Stimulated activated CD4-positive, alpha-beta T cell treated with anti-CD3 and anti-CD28 coated beads, Interleukin-15, amount 100 ng/mL, for 48 hours (primary cell): ENCODE measurements around the gene TMTC2.

ENCODE experiments used
- DNase-seq, 2 donors: peaks; one replicate each; pipeline ENCODE4 v3.0.0-alpha.2; 2020; ENCODE audit warnings: low read depth in 2 of 2

The TMTC2 gene

GRCh38 chr12:82682326-82682725 lies 4.4 kb upstream of the TMTC2 start:
- no peak for DNase-seq

DNA sequence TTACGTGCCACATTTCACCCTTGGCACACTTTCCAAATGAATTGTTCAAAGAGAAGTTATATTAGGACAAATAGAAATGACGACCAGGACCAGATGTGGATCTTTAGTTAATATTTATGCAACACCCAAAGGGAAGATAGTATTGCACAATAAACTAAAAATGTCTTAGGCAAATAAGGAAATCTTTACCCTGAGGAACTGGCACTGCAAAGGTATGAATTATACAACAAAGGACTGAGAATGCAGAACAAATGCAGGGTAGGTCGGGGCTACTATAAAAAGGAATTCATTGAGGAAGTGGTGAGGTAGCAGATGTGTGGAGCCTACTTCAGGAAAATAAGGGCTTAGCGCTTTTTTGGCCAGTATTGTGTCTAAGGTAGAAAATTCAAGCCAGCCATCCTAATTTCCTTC lies 3.9 kb upstream of the TMTC2 start:
- no peak for DNase-seq

DNA sequence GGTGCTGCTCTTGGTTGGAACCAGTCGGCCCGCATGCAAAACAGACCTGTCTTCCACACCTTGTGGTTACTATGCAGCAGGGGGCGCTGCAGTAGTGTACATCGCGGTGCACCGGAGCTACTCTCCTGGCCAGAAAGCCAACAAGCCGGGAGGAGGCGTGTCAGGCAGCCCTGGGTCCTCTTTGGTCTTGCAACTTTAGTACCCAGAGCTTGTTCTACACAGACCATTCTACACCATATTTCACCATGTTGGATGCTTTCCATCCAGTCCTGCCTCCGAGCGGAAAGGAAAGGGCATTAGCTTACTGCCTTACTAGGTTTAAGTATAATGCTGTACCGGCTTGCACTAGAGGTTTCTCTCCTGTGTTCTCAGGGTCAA lies 927 bp upstream of the TMTC2 start:
- DNase-seq = peak; percentile 82 to 92

GRCh38 chr12:82687021-82688011 lies 610 bp downstream of the TMTC2 start:
- peak; percentile 26 to 34 for DNase-seq

DNA sequence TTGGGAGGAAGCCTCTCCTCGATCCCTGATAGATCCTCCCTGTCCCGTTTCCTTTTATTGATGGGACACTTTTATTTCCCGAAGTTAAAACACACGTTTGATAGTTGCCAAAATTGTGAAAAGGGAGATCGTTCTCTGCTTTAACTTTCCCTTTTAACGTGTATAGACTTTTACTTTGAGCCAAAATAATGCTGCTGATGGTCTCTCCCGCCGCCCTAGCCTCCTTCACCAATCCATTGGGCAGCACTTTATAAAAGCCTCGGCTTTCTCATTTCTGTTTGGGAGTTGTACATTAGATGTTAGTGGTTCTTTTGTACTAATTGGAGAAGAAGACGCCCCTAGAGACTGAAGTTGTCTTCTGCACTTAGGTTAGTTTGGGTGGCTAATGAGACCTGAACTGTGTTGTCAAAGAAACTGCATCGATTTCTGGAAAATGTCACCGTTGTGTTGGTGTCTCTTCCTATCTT lies 1.4 kb downstream of the TMTC2 start:
- no peak for DNase-seq

- no peak for DNase-seq
Observed at GRCh38 chr12:82688596-82688995, 1.9 kb downstream of the TMTC2 start.

GRCh38 chr12:82690006-82690405 lies 3.3 kb downstream of the TMTC2 start:
- no peak for DNase-seq

DNA sequence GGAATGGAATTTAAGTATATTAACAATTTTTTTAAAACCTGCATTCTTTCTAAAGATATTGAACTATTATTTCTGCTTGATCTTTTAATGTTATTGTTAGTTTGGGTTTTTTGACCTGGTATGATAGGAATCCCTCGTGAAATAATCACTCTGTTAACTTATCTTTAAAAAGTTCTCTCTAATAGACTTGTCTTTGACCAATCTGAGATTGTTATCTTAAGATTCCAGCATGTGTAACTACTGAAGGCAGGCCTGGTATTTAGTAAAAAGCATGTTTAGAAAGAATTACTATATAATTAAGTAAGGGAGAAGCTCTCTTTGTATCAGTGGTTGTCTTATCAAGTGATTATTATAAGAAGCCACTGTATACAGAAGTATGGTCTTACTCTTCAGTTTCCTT lies 4.8 kb downstream of the TMTC2 start:
- no peak for DNase-seq

DNA sequence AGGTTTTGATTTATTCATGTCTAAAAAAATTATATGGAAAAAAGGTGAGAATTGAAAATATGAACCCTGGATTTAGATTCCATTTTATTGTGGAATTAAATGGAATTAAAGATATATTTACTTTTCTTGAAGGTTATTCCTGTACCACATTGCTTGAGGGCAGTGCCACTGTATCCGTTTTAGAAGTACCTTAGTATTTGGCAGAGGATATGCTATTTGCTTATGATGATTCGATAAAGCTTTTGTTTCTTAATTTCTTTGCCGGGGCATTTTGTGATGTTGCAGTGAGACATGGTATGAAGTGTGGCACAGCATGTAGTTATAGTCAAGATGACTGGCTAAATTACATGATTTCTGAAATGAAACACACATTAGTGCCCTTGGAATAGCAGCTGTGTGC lies 7.6 kb downstream of the TMTC2 start:
- DNase-seq = no peak

GRCh38 chr12:82694970-82695369 lies 8.3 kb downstream of the TMTC2 start:
- no peak for DNase-seq

- no peak for DNase-seq
Observed at GRCh38 chr12:82695531-82695930, 8.8 kb downstream of the TMTC2 start.

DNA sequence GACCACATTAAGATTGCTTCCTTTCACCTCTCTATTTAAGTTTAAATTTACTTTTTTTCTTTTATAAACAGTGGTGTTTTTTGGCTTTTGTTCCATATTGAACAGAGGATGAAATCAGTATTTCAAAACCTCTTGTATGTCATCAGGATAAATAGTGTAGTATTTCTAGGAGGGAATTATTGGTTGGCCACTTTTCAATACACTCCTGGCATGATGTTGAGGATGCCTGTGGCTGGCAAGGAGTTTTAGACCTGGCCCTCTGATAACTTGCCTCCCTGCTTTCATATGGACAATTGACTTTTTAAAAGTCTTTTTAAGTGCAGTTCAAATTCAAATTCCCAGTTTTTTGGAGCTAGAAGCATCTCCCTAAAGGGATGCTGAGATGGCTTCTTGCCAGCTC lies 9.8 kb downstream of the TMTC2 start:
- DNase-seq = no peak

- DNase-seq = no peak
Observed at GRCh38 chr12:82698708-82699564, 12.2 kb downstream of the TMTC2 start.

DNA sequence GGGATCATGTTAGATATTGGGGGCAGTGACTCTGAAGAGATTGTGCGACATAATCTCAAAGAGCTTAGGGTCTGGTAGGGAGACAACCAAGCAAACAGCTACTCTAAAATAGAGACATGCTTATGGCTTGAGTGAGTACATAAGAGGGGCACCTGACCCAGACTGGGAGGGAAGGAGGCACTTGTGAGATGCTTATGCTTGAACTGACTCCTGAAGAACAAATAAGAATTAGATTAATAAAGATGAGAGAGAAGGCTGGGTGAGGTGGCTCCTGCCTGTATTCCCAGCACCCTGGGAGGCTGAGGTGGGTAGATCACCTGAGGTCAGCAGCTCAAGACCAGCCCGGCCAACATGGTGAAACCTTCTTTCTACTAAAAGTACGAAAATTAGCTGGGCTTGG lies 19.1 kb downstream of the TMTC2 start:
- no peak for DNase-seq

GRCh38 chr12:82708061-82708879 lies 21.6 kb downstream of the TMTC2 start:
- DNase-seq = no peak

DNA sequence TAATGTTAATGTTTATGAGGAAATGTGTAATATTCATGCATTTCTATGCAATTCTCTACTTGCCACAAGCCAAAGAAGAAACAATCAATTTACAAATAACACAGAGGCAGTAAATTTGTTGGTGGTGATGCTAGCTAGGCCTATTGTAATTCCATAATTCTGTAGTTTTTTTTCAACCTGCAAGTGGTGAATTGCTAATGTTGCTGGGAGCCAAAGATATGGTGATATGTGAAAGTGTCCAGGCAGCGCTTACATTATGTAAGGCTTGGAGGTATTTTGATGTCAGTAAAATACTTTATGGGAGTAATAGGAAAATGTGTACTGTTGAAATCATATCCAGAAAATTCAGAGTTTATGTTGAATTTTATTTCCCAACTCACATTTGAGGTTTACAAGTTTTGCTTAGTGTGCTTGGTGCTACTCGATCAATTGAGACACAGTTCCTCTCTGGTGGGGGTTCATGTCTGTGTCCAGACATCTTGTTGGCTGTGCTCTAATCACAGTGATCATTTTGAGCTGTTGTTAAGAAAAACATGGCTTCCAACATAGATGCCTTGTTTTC lies 23.2 kb downstream of the TMTC2 start:
- DNase-seq = no peak

DNA sequence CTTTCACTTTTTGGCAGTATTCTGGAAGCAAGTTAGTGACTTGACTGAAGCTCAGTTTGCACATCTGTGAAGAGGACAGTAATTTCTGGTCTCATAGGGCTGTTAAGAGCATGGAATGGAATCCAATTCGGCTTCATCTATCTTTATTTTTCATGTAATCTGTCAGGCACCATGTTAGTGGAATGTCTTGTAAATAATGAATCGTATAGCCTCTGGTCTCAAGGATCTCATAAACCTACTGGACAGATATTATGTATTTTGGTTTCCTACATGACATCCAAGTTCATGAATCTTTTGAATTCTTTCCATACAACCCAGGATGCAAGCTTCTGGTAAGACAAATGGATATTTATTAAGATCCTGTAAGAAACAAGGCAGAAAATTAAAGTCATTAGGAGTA lies 24.0 kb downstream of the TMTC2 start:
- no peak for DNase-seq

DNA sequence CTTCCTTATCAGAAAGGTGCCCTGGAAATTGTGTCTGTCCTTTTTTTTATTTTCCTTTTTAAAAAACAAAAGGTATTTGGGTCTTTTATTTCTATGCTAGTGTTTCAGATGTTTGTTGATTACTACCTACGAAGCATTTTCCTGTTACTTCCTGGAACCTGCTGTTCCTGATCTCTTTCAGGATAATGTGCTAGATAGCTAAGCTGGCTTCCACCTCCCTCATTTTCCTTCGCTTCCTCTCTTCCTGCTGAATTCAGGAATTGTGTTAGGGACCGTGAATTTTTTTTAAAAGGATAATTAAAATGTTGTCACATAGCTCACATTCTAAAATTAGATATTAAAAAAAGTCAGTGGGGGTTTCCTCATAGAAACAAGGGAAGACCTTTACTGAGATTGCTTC lies 27.7 kb downstream of the TMTC2 start:
- no peak for DNase-seq

GRCh38 chr12:82721726-82722125 lies 35.0 kb downstream of the TMTC2 start:
- DNase-seq = no peak

DNA sequence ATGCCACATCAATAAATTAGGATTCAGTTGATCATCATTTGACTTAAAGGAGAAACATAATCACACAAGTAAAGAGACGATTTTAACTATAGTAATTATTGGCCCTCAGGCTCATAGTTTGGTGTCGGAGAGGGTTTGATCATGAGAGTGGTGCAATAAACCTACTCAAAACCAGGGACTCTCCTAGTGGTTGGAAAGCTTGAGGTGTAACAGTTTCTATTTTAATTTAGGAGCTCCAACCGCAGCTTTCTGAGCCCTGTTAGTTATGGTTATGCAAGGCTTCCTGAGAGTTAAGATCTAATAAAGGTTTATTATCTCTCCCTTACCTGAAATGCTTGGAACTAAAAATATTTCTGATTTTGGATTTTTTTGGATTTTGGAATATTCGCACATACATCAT lies 36.4 kb downstream of the TMTC2 start:
- no peak for DNase-seq

DNA sequence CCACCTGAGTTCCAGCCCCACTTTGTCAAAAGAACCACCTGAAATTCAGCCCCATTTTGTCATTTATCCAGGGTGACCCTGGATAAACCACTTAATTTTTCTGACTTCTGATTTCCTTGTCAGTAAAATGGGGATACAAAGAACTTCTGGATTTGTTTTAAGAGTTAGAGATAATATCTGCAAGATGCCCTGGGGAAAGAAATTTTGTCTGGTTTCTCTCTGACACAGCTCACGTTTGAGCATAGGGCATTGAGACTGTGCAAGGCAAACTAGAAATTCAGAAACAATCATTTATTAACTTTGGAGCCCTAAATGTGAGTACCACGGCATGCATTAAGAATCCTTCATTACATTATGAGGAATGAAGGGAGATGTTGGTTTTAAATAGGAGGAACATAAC lies 37.2 kb downstream of the TMTC2 start:
- DNase-seq = no peak
